ENCODE results near the gene KCNE1.

DNA sequence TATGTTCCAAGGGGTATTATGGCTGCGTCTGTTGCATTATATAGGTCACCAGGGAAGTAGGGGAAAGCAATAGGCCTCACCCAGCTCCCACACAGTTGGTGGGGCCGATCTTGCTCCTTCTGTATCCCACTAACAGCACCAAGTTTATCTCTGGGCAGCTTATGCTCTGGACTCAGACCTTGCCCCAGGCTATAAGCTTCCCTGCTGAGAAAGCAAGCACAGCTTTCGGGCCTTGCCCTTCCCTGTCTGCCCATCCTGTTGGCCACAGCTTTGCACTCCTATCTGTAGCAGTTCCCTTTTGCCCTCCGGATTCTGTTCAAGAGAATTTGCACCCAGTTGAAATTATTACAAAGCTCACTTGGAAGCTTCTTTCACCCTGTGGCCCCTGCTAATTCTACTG lies 12.9 kb downstream of the KCNE1 start:
- no peak for TF ChIP-seq CREB1 (IDR thresholded peaks at IDR 0.05; ENCODE audit: low read depth)
- TF ChIP-seq ZBTB7A (IDR thresholded peaks at IDR 0.05; ENCODE audit: low read depth) = no peak
- no peak for TF ChIP-seq TEAD4 (IDR thresholded peaks at IDR 0.05)
- TF ChIP-seq EP300 (IDR thresholded peaks at IDR 0.05; ENCODE audit: borderline replicate concordance) = no peak
- no peak for TF ChIP-seq EGR1 (IDR thresholded peaks at IDR 0.05)
- TF ChIP-seq, protein P1, sequence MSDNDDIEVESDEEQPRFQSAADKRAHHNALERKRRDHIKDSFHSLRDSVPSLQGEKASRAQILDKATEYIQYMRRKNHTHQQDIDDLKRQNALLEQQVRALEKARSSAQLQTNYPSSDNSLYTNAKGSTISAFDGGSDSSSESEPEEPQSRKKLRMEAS (IDR thresholded peaks at IDR 0.05) = no peak
- no peak for TF ChIP-seq NFIC (IDR thresholded peaks at IDR 0.05)
- no peak for TF ChIP-seq TCF12 (IDR thresholded peaks at IDR 0.05; ENCODE audit: low read depth)
- TF ChIP-seq, protein P2, sequence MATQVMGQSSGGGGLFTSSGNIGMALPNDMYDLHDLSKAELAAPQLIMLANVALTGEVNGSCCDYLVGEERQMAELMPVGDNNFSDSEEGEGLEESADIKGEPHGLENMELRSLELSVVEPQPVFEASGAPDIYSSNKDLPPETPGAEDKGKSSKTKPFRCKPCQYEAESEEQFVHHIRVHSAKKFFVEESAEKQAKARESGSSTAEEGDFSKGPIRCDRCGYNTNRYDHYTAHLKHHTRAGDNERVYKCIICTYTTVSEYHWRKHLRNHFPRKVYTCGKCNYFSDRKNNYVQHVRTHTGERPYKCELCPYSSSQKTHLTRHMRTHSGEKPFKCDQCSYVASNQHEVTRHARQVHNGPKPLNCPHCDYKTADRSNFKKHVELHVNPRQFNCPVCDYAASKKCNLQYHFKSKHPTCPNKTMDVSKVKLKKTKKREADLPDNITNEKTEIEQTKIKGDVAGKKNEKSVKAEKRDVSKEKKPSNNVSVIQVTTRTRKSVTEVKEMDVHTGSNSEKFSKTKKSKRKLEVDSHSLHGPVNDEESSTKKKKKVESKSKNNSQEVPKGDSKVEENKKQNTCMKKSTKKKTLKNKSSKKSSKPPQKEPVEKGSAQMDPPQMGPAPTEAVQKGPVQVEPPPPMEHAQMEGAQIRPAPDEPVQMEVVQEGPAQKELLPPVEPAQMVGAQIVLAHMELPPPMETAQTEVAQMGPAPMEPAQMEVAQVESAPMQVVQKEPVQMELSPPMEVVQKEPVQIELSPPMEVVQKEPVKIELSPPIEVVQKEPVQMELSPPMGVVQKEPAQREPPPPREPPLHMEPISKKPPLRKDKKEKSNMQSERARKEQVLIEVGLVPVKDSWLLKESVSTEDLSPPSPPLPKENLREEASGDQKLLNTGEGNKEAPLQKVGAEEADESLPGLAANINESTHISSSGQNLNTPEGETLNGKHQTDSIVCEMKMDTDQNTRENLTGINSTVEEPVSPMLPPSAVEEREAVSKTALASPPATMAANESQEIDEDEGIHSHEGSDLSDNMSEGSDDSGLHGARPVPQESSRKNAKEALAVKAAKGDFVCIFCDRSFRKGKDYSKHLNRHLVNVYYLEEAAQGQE (IDR thresholded peaks at IDR 0.05; ENCODE audit: low read depth) = no peak
- no peak for TF ChIP-seq CEBPB (IDR thresholded peaks at IDR 0.05)
- TF ChIP-seq, protein P3, sequence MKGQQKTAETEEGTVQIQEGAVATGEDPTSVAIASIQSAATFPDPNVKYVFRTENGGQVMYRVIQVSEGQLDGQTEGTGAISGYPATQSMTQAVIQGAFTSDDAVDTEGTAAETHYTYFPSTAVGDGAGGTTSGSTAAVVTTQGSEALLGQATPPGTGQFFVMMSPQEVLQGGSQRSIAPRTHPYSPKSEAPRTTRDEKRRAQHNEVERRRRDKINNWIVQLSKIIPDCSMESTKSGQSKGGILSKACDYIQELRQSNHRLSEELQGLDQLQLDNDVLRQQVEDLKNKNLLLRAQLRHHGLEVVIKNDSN (IDR thresholded peaks at IDR 0.05) = no peak

All from Ishikawa (cell line).